Inferior parietal cortex (tissue), 1 donor: ENCODE measurements around the gene MBNL2.

Experiments
- DNase-seq: peaks from one replicate; pipeline ENCODE4 v3.0.0-alpha.2; 2016; ENCODE audit errors: extremely low spot score

Gene MBNL2

GRCh38 chr13:97211300-97211699, 10.8 kb upstream of the MBNL2 start:
- no peak for DNase-seq

DNA sequence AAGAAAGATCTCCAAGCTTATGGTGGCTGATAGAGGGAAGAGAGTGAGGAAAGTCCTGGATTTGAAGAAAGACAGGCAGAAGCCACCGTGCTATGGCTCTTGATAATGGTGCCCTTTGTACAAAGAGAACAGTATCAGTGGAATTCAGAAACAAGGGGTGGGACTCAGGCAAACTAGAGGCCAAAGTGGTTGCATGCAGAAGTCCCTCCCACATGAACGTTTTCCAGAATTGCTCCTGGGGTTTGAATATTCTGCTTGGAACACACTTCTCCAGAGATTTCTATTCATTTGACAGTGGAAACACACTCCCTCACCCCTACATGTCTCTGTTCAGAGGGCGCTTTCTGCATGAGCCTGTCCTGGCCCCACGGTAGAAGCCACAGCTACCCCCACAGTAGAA, 10.1 kb upstream of the MBNL2 start:
- peak; percentile 69 for DNase-seq

GRCh38 chr13:97212601-97213040, 9.5 kb upstream of the MBNL2 start:
- peak; percentile 69 for DNase-seq

GRCh38 chr13:97214921-97215320, 7.2 kb upstream of the MBNL2 start:
- DNase-seq: no peak

DNA sequence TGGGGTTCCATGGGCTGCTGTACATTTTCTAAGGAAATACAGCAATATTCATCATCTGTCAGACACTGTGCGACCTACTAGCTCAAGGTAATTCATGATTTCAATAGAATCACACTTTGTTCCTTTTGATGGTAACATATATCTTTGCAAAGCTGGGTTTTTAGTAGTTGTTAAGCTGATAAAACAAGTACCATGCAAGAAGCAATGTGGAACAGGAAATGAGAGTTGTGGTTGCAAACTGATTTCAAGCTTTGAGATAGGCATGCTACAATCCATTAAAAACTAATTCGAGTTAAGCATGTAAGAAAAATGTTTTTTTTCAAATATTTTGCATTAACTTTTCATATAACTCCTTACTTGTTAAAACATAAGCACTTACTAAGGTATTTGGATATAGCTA, 6.8 kb upstream of the MBNL2 start:
- DNase-seq: no peak

- DNase-seq: no peak
These were observed 2.9 kb upstream of the MBNL2 start for GRCh38 chr13:97219226-97219625.

DNA sequence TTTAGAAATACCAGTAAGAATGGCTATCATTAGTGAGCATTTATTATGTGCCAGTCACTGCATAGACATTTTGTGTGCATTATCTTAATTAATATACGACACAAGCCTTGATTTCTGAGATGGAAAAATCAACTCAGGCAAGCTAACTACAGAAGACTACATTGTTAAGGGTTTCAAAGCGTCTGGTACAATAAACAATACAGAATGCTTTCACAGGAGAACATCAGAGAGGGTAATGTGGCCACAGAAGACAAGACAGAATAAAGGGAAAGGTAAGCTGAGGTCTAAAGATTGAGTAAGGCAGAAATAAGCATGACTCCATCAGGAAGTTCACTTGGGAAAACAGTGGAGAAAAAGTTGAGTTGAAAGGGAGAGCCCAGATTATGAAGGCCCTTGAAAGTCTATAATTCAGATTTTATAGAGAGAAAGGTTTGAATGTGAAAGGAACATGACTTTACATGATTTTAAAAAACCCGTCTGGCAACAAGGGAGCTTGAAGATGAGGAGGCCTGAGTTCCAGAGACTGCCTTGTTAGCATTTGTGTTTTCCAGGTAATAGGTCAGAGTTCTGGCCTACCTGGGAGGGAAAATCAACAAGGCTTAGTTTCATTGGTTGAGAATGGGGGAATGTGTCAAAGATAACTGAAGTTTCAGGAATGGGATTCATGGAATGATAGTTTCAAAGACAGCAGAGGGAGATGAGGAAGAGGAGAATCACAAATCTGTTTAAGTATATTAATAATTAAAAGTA, 1.8 kb upstream of the MBNL2 start:
- no peak for DNase-seq

- DNase-seq: no peak
These were observed 1.1 kb upstream of the MBNL2 start for GRCh38 chr13:97221046-97221445.

- DNase-seq: no peak
These were observed 667 bp upstream of the MBNL2 start for GRCh38 chr13:97221466-97221865.

GRCh38 chr13:97223037-97223710, 1.0 kb downstream of the MBNL2 start:
- DNase-seq: peak; percentile 51

- DNase-seq: peak; percentile 81
These were observed 1.8 kb downstream of the MBNL2 start for GRCh38 chr13:97223711-97224541.

DNA sequence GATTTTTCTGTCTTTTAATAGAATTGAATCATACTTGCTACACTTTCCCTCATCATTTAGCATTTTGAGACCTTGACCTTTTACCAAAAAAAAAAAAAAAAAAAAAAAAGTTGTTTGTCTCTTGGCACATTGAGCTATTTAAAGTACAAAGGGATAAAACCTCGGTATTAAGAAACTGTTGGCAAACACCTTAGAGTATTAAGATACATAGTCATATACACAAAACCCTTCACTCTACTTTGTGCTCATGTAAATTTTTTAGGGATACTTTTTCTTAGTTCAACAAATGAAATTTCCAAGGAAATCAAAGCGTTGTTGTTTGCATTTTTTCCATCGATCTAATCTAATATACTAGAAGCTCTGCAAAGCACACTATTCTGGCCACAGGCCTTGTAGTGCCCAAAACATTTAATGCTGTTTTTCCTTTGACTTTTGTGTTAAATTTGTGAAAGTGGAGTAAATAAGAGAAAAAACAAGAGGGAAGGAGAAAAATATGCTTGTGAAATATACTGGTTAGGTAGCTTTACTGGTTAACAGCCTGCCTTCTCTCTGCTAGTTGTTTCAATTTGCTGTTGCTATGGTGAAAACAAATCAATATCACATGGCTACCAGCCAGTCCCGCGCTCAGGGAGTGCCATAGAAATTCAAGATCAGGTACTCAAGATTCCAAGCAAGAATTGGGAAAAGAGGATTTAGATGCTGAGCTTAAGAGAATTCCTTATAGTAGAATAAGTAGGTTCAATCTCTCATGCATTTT, 2.6 kb downstream of the MBNL2 start:
- DNase-seq: no peak

DNA sequence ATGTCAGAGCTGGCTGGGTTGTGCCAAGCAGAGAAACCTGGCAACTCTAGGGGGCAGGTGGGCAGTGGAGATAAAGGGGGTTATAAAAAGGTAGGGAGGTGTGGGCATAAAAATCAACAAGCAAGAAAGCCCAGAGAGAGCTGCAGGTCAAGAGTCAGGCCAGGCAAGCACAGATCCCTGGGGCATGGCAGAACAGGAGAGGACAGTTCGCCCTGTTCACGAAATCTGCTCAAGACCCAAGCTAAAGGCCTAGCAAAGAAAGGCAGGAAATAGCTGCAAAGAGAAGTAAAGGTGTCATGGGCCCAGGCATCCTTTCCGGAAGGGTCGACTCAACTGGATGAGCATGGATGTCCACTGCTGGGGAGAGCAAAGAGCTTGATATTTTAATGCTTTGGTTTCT, 3.4 kb downstream of the MBNL2 start:
- no peak for DNase-seq

DNA sequence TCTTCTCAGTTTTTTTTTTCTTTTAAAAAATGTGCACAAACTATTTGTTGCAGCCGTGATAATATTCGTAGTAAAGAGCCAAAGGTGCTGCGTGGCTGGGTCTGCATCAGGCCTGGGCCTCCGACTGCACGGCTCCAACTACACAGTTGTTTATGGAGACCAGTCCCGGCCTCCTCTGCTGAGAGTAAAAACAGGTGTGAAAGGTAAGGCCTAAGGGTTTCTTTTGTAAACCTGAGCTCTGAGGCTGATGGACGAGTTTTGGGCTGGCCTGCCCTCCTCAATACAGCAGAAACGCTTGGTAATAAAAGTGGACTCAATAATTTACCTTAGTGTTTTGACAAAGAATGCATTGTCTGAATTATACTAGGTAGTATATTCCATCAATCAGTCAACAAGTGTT, 3.9 kb downstream of the MBNL2 start:
- DNase-seq: no peak

- no peak for DNase-seq
These were observed 4.9 kb downstream of the MBNL2 start for GRCh38 chr13:97226788-97227627.

DNA sequence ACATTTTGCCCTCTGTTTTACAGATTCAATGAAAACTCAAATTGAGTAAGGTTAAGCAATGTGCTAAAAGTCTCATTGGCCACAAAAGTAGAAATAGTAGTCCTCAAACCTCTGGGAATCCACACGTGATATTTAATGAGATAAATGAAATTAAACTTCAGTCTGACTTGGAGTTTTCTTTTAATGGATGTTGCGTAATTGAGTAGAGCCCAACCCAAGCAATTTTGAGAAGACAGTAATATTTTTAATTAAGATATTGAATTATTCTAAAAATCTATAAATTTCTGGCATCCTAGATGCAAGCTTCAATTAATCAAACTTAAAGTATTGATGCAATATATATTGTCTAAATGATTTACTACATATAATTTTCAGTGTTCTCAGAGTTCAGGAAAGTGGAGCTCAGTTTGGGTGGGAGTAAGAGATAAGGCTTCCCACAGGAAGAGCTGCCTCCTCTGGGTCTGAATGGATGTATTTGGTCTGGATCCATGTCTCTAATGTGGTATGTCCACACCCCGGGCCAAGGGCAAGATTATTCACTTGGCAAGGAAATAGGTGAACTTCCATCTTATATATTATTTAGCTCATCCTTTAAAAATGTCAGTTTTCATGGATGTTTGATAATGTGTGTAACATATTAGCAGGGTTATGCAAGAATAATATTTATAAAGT, 6.9 kb downstream of the MBNL2 start:
- no peak for DNase-seq

DNA sequence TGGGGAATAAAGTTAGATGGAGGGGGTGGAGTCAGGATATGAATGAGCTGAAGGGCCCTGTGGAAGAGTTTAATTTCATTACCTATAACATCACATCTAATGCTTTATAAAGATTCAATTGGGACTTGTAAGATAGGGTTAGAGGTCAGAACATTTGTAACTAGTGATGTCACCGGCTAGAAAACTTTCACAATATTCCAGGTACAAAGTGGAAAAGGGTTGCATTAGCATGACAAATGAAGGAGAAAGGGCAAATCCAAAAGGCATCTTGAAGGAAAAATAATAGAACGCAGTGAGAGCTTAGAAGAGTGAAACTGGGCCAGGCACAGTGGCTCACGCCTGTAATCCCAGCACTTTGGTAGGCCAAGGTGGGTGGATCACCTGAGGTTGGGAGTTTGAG, 7.6 kb downstream of the MBNL2 start:
- DNase-seq: no peak

GRCh38 chr13:97231118-97231828, 9.1 kb downstream of the MBNL2 start:
- no peak for DNase-seq

GRCh38 chr13:97231829-97232196, 9.7 kb downstream of the MBNL2 start:
- DNase-seq: no peak

DNA sequence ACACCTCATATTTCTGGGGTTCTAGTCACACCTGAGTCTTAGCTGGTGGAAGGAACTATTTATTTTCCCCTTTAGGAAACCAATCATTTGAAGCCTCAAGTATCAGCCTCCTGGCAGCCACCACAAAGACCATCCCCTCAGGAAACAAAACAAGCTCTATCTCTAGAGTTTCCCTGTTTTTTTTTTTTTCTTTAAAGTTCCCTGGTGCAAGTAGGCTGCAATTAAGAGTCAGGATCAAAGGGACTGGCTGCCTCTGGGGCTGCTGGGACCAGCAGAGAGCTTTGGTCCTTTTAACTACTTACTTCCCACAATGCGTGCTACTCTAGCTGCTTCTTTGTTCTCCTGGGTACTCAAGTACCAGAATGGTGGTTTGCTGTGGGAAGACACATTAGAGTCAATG, 11.4 kb downstream of the MBNL2 start:
- DNase-seq: no peak
